Lung microvascular endothelial cell (primary cell): Measurements from ENCODE around the gene C2orf15. TPM values are rescaled to one million over a fixed set of nuclear protein-coding genes. Genes with fewer than 3 reads are reported as not detected.
"Not testable (repeated sequence)": the region's sequence is repeated elsewhere in the genome, so short reads cannot be mapped to it uniquely, and the experiment has no call there.

Experiments
- DNase-seq, 2 donors: peaks; one replicate each; pipeline versions ENCODE4 v3.0.0 to v3.0.0-alpha.2; 2010; ENCODE audit warnings: low read depth in 2 of 2
- total RNA-seq: library from RNA; depleted of rRNA; stranded (reverse); fragments of >200 nt; gene quantifications from 2 replicates; pipeline ENCODE4 v1.2.1, GENCODE V29; 2014

Gene C2orf15
- total RNA-seq, 1 donor from 2014 or later, result 0.20 TPM

- DNase-seq, result no peak
Observed at GRCh38 chr2:99166218-99166617, 24.7 kb downstream of the C2orf15 start.

- no peak for DNase-seq
Observed at GRCh38 chr2:99169534-99169933, 28.0 kb downstream of the C2orf15 start.

- DNase-seq, result no peak
Observed at GRCh38 chr2:99171377-99172140, 30.1 kb downstream of the C2orf15 start.

GRCh38 chr2:99180755-99181623 is 39.5 kb downstream of the C2orf15 start, which contains the start of the genes MITD1 and MRPL30:
TSS of gene MITD1 (minus strand) at chr2:99181058. CDS start at chr2:99180981, 77 bp downstream.
TSS of gene MRPL30 (plus strand) at chr2:99181184. CDS start at chr2:99186204, 5,020 bp downstream.
- DNase-seq, result peak; percentile 97 to 98

GRCh38 chr2:99181624-99182000 is 40.1 kb downstream of the C2orf15 start:
- peak in 1 of 2 donors; percentile 6 for DNase-seq

GRCh38 chr2:99183025-99183424 is 41.5 kb downstream of the C2orf15 start:
- no peak for DNase-seq

GRCh38 chr2:99184811-99185210 is 43.3 kb downstream of the C2orf15 start:
- no peak for DNase-seq

- no peak for DNase-seq
Observed at GRCh38 chr2:99187011-99187410, 45.5 kb downstream of the C2orf15 start.

GRCh38 chr2:99188357-99188756 is 46.9 kb downstream of the C2orf15 start:
- no peak for DNase-seq

- DNase-seq, result no peak
Observed at GRCh38 chr2:99190548-99190947, 49.0 kb downstream of the C2orf15 start.

GRCh38 chr2:99192364-99192763 is 50.9 kb downstream of the C2orf15 start:
- not testable (repeated sequence) for DNase-seq

- DNase-seq, result no peak
Observed at GRCh38 chr2:99198103-99198841, 56.8 kb downstream of the C2orf15 start.

GRCh38 chr2:99200076-99200800 is 58.7 kb downstream of the C2orf15 start:
- no peak for DNase-seq

Other genes with a start within 250 kb of the C2orf15 start
- gene CRACDL, start 205.5 kb upstream of the C2orf15 start, total RNA-seq, result 0.60 and 2.2 TPM in 2 replicates
- 0.44 and 1.4 TPM in 2 replicates for gene TSGA10, start 13.2 kb downstream of the C2orf15 start, total RNA-seq
- gene LIPT1, start 13.3 kb downstream of the C2orf15 start, total RNA-seq, result 3.3 and 4.8 TPM in 2 replicates
- 16.6 and 18.5 TPM in 2 replicates for gene MITD1, start 39.4 kb downstream of the C2orf15 start, total RNA-seq
- 24.6 and 27.7 TPM in 2 replicates for gene MRPL30, start 39.5 kb downstream of the C2orf15 start, total RNA-seq
- not detected in 2 replicates for gene LYG2, start 114.0 kb downstream of the C2orf15 start, total RNA-seq
- 0.22 and 0.40 TPM in 2 replicates for gene LYG1, start 159.5 kb downstream of the C2orf15 start, total RNA-seq
- 54.8 and 57.3 TPM in 2 replicates for gene TXNDC9, start 194.6 kb downstream of the C2orf15 start, total RNA-seq
- 12.7 and 14.6 TPM in 2 replicates for gene EIF5B, start 195.7 kb downstream of the C2orf15 start, total RNA-seq